Measurements from ENCODE around the gene SENP2.
"Not testable (repeated sequence)": the region's sequence is repeated elsewhere in the genome, so short reads cannot be mapped to it uniquely, and the experiment has no call there.

Gene SENP2

GRCh38 chr3:185585859-185586685 is at the start of gene SENP2:
TSS of gene SENP2 (plus strand) at chr3:185586295. CDS start at chr3:185586414, 119 bp downstream.
- peak; percentile 100 for DNase-seq

GRCh38 chr3:185537369-185537970 is 48.6 kb upstream of the SENP2 start:
- peak; percentile 92 for DNase-seq

- DNase-seq, result no peak
These were observed 46.2 kb upstream of the SENP2 start for GRCh38 chr3:185539934-185540333.

GRCh38 chr3:185540695-185541094 is 45.4 kb upstream of the SENP2 start:
- no peak for DNase-seq

GRCh38 chr3:185549122-185549521 is 37.0 kb upstream of the SENP2 start:
- peak; percentile 14 for DNase-seq

- no peak for DNase-seq
These were observed 36.4 kb upstream of the SENP2 start for GRCh38 chr3:185549651-185550111.

GRCh38 chr3:185552358-185552877 is 33.7 kb upstream of the SENP2 start, which contains the start of gene LIPH:
TSS of gene LIPH (minus strand) at chr3:185552588. CDS start at chr3:185552471, 117 bp downstream.
- peak; percentile 35 for DNase-seq

GRCh38 chr3:185555101-185555501 is 31.0 kb upstream of the SENP2 start:
- DNase-seq, result no peak

- DNase-seq, result no peak
These were observed 30.2 kb upstream of the SENP2 start for GRCh38 chr3:185555860-185556347.

GRCh38 chr3:185556640-185557039 is 29.5 kb upstream of the SENP2 start:
- not testable (repeated sequence) for DNase-seq

- DNase-seq, result no peak
These were observed 27.7 kb upstream of the SENP2 start for GRCh38 chr3:185558395-185558794.

- DNase-seq, result no peak
These were observed 26.4 kb upstream of the SENP2 start for GRCh38 chr3:185559706-185560090.

- no peak for DNase-seq
These were observed 25.4 kb upstream of the SENP2 start for GRCh38 chr3:185560676-185561075.

GRCh38 chr3:185561374-185561943 is 24.6 kb upstream of the SENP2 start:
- no peak for DNase-seq

GRCh38 chr3:185561958-185562357 is 24.1 kb upstream of the SENP2 start:
- DNase-seq, result no peak

- DNase-seq, result no peak
These were observed 13.9 kb upstream of the SENP2 start for GRCh38 chr3:185572183-185572582.

- peak; percentile 79 for DNase-seq
These were observed 10.8 kb upstream of the SENP2 start for GRCh38 chr3:185575108-185575869.

- no peak for DNase-seq
These were observed 3.9 kb upstream of the SENP2 start for GRCh38 chr3:185582236-185582635.

GRCh38 chr3:185582871-185583270 is 3.2 kb upstream of the SENP2 start:
- no peak for DNase-seq

GRCh38 chr3:185583925-185584324 is 2.2 kb upstream of the SENP2 start:
- DNase-seq, result no peak

GRCh38 chr3:185584686-185585085 is 1.4 kb upstream of the SENP2 start:
- no peak for DNase-seq

GRCh38 chr3:185585518-185585858 is 607 bp upstream of the SENP2 start:
- DNase-seq, result no peak

- peak; percentile 3 for DNase-seq
These were observed 568 bp downstream of the SENP2 start for GRCh38 chr3:185586686-185587039.

Data from activated CD4-positive, alpha-beta T cell treated with anti-CD3 and anti-CD28 coated beads, Interleukin-2, amount 50 U/mL, for 16 hours (primary cell).